Measurements from ENCODE around the gene OR52N4. TPM values are rescaled to one million over a fixed set of nuclear protein-coding genes. Genes with fewer than 3 reads are reported as not detected.

The OR52N4 gene
- not detected in 2 replicates for total RNA-seq

DNA sequence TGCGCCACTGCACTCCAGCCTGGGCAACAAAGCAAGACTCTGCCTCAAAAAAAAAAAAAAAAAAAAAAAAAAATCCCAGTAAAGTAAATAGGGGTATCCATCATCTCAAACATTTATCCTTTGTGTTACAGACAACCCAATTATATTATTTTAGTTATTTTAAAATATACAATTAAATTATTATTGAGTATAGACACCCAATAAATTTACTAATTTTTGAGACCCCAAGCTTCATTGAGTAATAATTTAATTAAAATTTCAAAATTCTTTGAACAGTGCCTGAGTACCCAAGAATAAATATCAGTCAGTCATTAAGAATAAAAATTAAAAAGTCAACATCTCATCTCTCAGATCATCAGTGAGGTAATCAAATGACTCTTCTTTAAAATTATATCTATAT lies at the start of gene OR52N4:
Gene OR52N4, plus strand, starts transcription at position 301 of the 400 bp plus-strand sequence. CDS start 498 bp downstream, outside the sequence.

DNA sequence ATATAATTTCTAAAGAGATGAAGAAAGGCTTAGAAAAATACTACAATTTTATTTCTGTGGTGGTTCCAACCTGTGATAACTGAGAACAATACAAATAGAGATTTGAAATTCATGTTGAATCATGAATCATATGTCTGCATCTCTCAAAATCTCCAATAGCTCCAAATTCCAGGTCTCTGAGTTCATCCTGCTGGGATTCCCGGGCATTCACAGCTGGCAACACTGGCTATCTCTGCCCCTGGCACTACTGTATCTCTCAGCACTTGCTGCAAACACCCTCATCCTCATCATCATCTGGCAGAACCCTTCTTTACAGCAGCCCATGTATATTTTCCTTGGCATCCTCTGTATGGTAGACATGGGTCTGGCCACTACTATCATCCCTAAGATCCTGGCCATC lies 17.6 kb upstream of the OR52N4 start, which contains the start of gene OR56B1:
Gene OR56B1, plus strand, starts transcription at position 53 of the 400 bp plus-strand sequence. Its CDS starts 69 bp downstream, at position 122.

DNA sequence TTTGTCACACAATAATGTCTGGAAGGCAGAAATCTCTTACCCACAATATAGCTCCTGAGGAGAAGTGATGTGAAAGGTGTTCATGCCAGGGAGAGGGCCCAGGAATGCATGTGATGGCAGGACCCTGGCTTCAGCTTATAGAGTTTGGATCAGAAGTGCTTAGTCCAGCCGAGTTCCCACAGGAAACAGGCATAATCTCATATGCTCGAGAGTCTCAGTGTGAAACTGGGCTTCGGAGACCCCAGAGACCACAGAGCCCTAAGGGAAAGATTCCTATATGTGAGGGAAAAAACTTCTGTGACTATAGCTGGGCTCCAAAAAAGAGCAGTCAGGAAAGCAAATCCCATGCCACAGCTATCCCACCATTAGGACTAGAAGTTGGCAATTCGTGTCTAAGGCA lies 29.2 kb downstream of the OR52N4 start, which contains the start of gene OR52N5:
Gene OR52N5, minus strand, starts transcription at position 101 of the 400 bp plus-strand sequence. CDS start 4,721 bp downstream, outside the sequence.

DNA sequence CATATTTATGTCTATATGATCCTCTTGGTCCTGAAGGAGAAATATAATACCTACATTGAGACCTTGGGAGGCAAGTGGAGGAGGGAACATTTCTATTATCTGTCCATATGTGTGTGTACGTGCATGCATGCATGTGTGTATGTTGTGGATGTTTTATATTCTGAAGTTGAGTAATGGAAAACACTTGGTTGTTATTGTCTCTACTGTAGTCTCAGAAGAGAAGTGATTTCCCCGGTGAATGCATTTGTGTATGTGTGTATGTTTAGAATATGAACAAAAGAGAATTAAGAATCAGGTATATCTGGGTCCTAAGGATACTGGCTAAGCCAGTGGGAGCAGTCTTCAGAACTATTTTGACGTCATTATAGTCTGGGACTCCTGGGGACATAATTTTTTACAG lies 37.1 kb downstream of the OR52N4 start, which contains the start of gene OR52N1:
Gene OR52N1, minus strand, starts transcription at position 101 of the 400 bp plus-strand sequence. CDS start 2,449 bp downstream, outside the sequence.

Other genes starting within 250 kb of the OR52N4 start
- gene UBQLN3, start 244.3 kb upstream of the OR52N4 start, total RNA-seq: 0.12 and 0.16 TPM in 2 replicates
- 0.32 and 0.49 TPM in 2 replicates for gene UBQLNL, start 237.5 kb upstream of the OR52N4 start, total RNA-seq
- 0.81 TPM in 1 of 2 replicates, not detected in the other for gene OR52H1, start 205.7 kb upstream of the OR52N4 start, total RNA-seq
- not detected in 2 replicates for gene OR52B6, start 173.4 kb upstream of the OR52N4 start, total RNA-seq
- gene TRIM6, start 157.6 kb upstream of the OR52N4 start, total RNA-seq: 4.5 and 8.3 TPM in 2 replicates
- gene TRIM34, start 129.2 kb upstream of the OR52N4 start, total RNA-seq: 6.8 and 11.2 TPM in 2 replicates
- 30.7 and 32.6 TPM in 2 replicates for gene TRIM5, start 69.2 kb upstream of the OR52N4 start, total RNA-seq
- gene TRIM22, start 64.5 kb upstream of the OR52N4 start, total RNA-seq: 143 and 164 TPM in 2 replicates
- gene OR56B1, start 17.8 kb upstream of the OR52N4 start, total RNA-seq: 0.12 TPM in 1 of 2 replicates, not detected in the other
- not detected in 2 replicates for gene OR52N5, start 29.1 kb downstream of the OR52N4 start, total RNA-seq
- not detected in 2 replicates for gene OR52N1, start 37.0 kb downstream of the OR52N4 start, total RNA-seq
- gene OR52N2, start 54.7 kb downstream of the OR52N4 start, total RNA-seq: not detected in 2 replicates
- not detected in 2 replicates for gene OR52E6, start 87.7 kb downstream of the OR52N4 start, total RNA-seq
- not detected in 2 replicates for gene OR52E8, start 103.4 kb downstream of the OR52N4 start, total RNA-seq
- gene OR52E4, start 126.4 kb downstream of the OR52N4 start, total RNA-seq: not detected in 2 replicates
- not detected in 2 replicates for gene OR52E5, start 139.0 kb downstream of the OR52N4 start, total RNA-seq
- not detected in 2 replicates for gene OR56A3, start 188.0 kb downstream of the OR52N4 start, total RNA-seq
- gene OR56A5, start 214.3 kb downstream of the OR52N4 start, total RNA-seq: not detected in 2 replicates
- gene OR52L1, start 232.7 kb downstream of the OR52N4 start, total RNA-seq: not detected in 2 replicates

Measured in hair follicle dermal papilla cell (primary cell).